ENCODE results near the gene LRRC74A. TPM values are rescaled to one million over a fixed set of nuclear protein-coding genes. Genes with fewer than 3 reads are reported as not detected.
"Not testable (repeated sequence)": the region's sequence is repeated elsewhere in the genome, so short reads cannot be mapped to it uniquely, and the experiment has no call there.

LRRC74A gene
- total RNA-seq, 1 donor from 2014 or later = not detected

GRCh38 chr14:76909266-76909665, 83.1 kb downstream of the LRRC74A start:
- DNase-seq (ENCODE audit: missing footprints) = no peak
- intact Hi-C loops (cut with DNase I) = no loop called here
- no peak for ATAC-seq

GRCh38 chr14:76910371-76910890, 84.2 kb downstream of the LRRC74A start:
- intact Hi-C loops (cut with DNase I) = no loop called here
- DNase-seq (ENCODE audit: missing footprints) (no peak), ATAC-seq (no peak)

- DNase-seq (ENCODE audit: missing footprints) (peak; percentile 3), ATAC-seq (no peak)
- intact Hi-C loops (cut with DNase I) = no loop called here
Observed at GRCh38 chr14:76911473-76911872, 85.3 kb downstream of the LRRC74A start.

GRCh38 chr14:76914533-76915081, 88.4 kb downstream of the LRRC74A start:
- intact Hi-C loops (cut with DNase I); ATAC-seq: not testable (repeated sequence)
- peak; percentile 22 for DNase-seq (ENCODE audit: missing footprints)

- no peak for ATAC-seq
- intact Hi-C loops (cut with DNase I) = no loop called here
- peak; percentile 11 for DNase-seq (ENCODE audit: missing footprints)
Observed at GRCh38 chr14:76916040-76916715, 90.0 kb downstream of the LRRC74A start.

GRCh38 chr14:76917158-76917596, 91.0 kb downstream of the LRRC74A start:
- intact Hi-C loops (cut with DNase I) = no loop called here
- ATAC-seq (no peak), DNase-seq (ENCODE audit: missing footprints) (peak; percentile 60)

DNA sequence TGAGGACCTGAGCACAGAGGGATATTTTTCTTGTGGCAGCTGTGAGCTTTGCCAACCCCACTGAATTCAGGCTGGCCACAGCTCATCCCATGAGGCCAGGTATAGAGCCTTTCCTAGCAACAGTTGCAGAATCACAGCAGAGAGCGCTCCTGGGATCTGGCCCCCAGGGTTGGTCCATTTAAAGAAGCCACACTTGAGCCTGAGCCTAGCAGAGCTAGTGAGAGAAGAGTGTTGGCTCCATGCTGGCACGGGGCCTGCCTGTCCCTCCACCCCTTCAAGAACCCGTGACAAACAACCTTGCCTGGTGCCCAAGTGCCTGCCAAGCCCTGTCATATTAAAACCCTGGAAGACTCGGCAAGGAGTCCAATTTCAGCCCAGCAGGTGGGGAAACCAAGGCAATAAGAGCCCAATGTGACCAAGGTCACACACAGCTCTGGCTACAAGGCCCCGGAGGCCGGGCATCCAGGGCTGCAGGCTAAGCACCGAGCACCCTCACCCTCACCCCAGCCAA, 91.6 kb downstream of the LRRC74A start:
- intact Hi-C loops (cut with DNase I) = loop anchor here (1.0 to 2.0 kb wide), 3 partner anchors 39 to 134 kb away; no protein-coding TSS in a partner anchor
- ATAC-seq (peak; percentile 57), DNase-seq (ENCODE audit: missing footprints) (peak; percentile 81)

- ATAC-seq (peak; percentile 38), DNase-seq (ENCODE audit: missing footprints) (peak; percentile 87)
- intact Hi-C loops (cut with DNase I) = loop anchor here (1.0 to 2.0 kb wide), 3 partner anchors 38 to 133 kb away; no protein-coding TSS in a partner anchor
Observed at GRCh38 chr14:76918256-76918781, 92.1 kb downstream of the LRRC74A start.

GRCh38 chr14:76918782-76919394, 92.7 kb downstream of the LRRC74A start:
- intact Hi-C loops (cut with DNase I) = loop anchor here (1.0 to 2.0 kb wide), 4 partner anchors 38 to 132 kb away; no protein-coding TSS in a partner anchor
- ATAC-seq (peak; percentile 89), DNase-seq (ENCODE audit: missing footprints) (peak; percentile 96)

Other genes with a start within 250 kb of the LRRC74A start
- 14.4 TPM for gene VASH1, start 64.9 kb upstream of the LRRC74A start, total RNA-seq
- 10.5 TPM for gene ANGEL1, start 13.5 kb upstream of the LRRC74A start, total RNA-seq
- 41.1 TPM for gene IRF2BPL, start 202.3 kb downstream of the LRRC74A start, total RNA-seq

All from Right ventricle myocardium inferior (tissue), 1 donor.